ENCODE measurements around the gene PRKN.

The PRKN gene

GRCh38 chr6:161376367-161376766 lies 1351.2 kb downstream of the PRKN start:
- Histone ChIP-seq H3K27ac (ENCODE audit: low read length) (no peak overlapping the region), H3K27me3 (replicated peaks; ENCODE audit: insufficient read depth, low read length) (no peaks in the 10 kb centered on the region), H3K4me2 (ENCODE audit: low read depth, low read length) (no peak overlapping the region), H3F3A (ENCODE audit: insufficient read depth, low read length) (no peaks in the 10 kb centered on the region), H3K9me3 (replicated peaks; ENCODE audit: insufficient read depth, low read length) (no peaks in the 10 kb centered on the region), H2AFZ (ENCODE audit: low read length) (no peak overlapping the region), H3K4me3 (ENCODE audit: low read length) (no peak overlapping the region), H3K9me2 (replicated peaks; ENCODE audit: insufficient read depth, low read length) (no peaks in the 10 kb centered on the region), H3K9ac (ENCODE audit: low read length) (no peak overlapping the region), H3K79me2 (ENCODE audit: low read length) (no peaks in the 10 kb centered on the region), H4K20me1 (ENCODE audit: insufficient read depth, low read length) (no peaks in the 10 kb centered on the region), H3K36me3 (replicated peaks; ENCODE audit: insufficient read depth, low read length) (no peaks in the 10 kb centered on the region), H3K4me1 (ENCODE audit: low read length) (no peaks in the 10 kb centered on the region)
- no peak for DNase-seq
- TF ChIP-seq CTCF (IDR thresholded peaks at IDR 0.05; ENCODE audit: low read length) (no peak), EZH2phosphoT487 (IDR thresholded peaks at IDR 0.05; ENCODE audit: low read length) (no peak), EZH2 (optimal IDR thresholded peaks at IDR 0.05; ENCODE audit: low read depth, low read length) (no peak)

GRCh38 chr6:161374971-161375873 lies 1352.3 kb downstream of the PRKN start:
- H3K79me2 ChIP-seq (ENCODE audit: low read length), result no peaks in the 10 kb centered on the region
- H3K27ac ChIP-seq (ENCODE audit: low read length), result peak overlapping the region; percentile 71; the same call in 1 of the 2 replicates
- H3K4me2 ChIP-seq (ENCODE audit: low read depth, low read length), result peak overlapping the region; percentile 65; the same call in 1 of the 2 replicates
- no peaks in the 10 kb centered on the region for H3K9me2 ChIP-seq (replicated peaks; ENCODE audit: insufficient read depth, low read length)
- no peaks in the 10 kb centered on the region for H3F3A ChIP-seq (ENCODE audit: insufficient read depth, low read length)
- TF ChIP-seq CTCF (IDR thresholded peaks at IDR 0.05; ENCODE audit: low read length) (peak; percentile 37), EZH2phosphoT487 (IDR thresholded peaks at IDR 0.05; ENCODE audit: low read length) (no peak)
- no peaks in the 10 kb centered on the region for H3K27me3 ChIP-seq (replicated peaks; ENCODE audit: insufficient read depth, low read length)
- no peaks in the 10 kb centered on the region for H3K4me1 ChIP-seq (ENCODE audit: low read length)
- peak overlapping the region; percentile 21; the same call in 1 of the 2 replicates for H3K9ac ChIP-seq (ENCODE audit: low read length)
- H2AFZ ChIP-seq (ENCODE audit: low read length), result peak overlapping the region; percentile 63
- no peaks in the 10 kb centered on the region for H3K36me3 ChIP-seq (replicated peaks; ENCODE audit: insufficient read depth, low read length)
- DNase-seq, result peak; percentile 73
- H3K4me3 ChIP-seq (ENCODE audit: low read length), result peak overlapping the region; percentile 25; the same call in 1 of the 2 replicates
- no peaks in the 10 kb centered on the region for H4K20me1 ChIP-seq (ENCODE audit: insufficient read depth, low read length)
- H3K9me3 ChIP-seq (replicated peaks; ENCODE audit: insufficient read depth, low read length), result no peaks in the 10 kb centered on the region

GRCh38 chr6:161373905-161374451 lies 1353.6 kb downstream of the PRKN start:
- H3K4me1 ChIP-seq (ENCODE audit: low read length), result no peaks in the 10 kb centered on the region
- no peaks in the 10 kb centered on the region for H3K79me2 ChIP-seq (ENCODE audit: low read length)
- no peak overlapping the region for H3K4me2 ChIP-seq (ENCODE audit: low read depth, low read length)
- no peaks in the 10 kb centered on the region for H3K27me3 ChIP-seq (replicated peaks; ENCODE audit: insufficient read depth, low read length)
- no peaks in the 10 kb centered on the region for H3K9me3 ChIP-seq (replicated peaks; ENCODE audit: insufficient read depth, low read length)
- no peaks in the 10 kb centered on the region for H3F3A ChIP-seq (ENCODE audit: insufficient read depth, low read length)
- H3K4me3 ChIP-seq (ENCODE audit: low read length), result no peak overlapping the region
- H3K36me3 ChIP-seq (replicated peaks; ENCODE audit: insufficient read depth, low read length), result no peaks in the 10 kb centered on the region
- no peak overlapping the region for H3K9ac ChIP-seq (ENCODE audit: low read length)
- TF ChIP-seq EZH2 (optimal IDR thresholded peaks at IDR 0.05; ENCODE audit: low read depth, low read length), result no peak
- peak; percentile 72 for TF ChIP-seq CTCF (IDR thresholded peaks at IDR 0.05; ENCODE audit: low read length)
- TF ChIP-seq EZH2phosphoT487 (IDR thresholded peaks at IDR 0.05; ENCODE audit: low read length), result no peak
- H3K9me2 ChIP-seq (replicated peaks; ENCODE audit: insufficient read depth, low read length), result no peaks in the 10 kb centered on the region
- H4K20me1 ChIP-seq (ENCODE audit: insufficient read depth, low read length), result no peaks in the 10 kb centered on the region
- no peak overlapping the region for H3K27ac ChIP-seq (ENCODE audit: low read length)
- H2AFZ ChIP-seq (ENCODE audit: low read length), result no peak overlapping the region
- DNase-seq, result peak; percentile 33
